Calu3 (cell line): Measurements from ENCODE around the gene GLE1. TPM values are rescaled to one million over a fixed set of nuclear protein-coding genes. Genes with fewer than 3 reads are reported as not detected.

Experiments
- BruUV-seq: library from RNA; stranded (reverse); fragments of 400-500 nt; replicated peaks from 2 replicates; lab custom pipeline; 2021; lab: Mats Ljungman, UMichigan
- CTCF ChIA-PET: fragments of 300-600 bp; sonication (Branson Sonifier 250); formaldehyde crosslinking; loops from one replicate; lab custom pipeline; 2022; ENCODE audit warnings: antibody characterized with exemption; lab: Charles Lee
- DNase-seq: peaks from one replicate; pipeline ENCODE4 v3.0.0; 2022
- H3K27ac Mint-ChIP-seq: one replicate; pipeline ENCODE4 v1.8.0; 2022; ENCODE audit warnings: mixed read lengths; ENCODE audit not compliant: unreplicated experiment
- H3K27me3 Mint-ChIP-seq: one replicate; pipeline ENCODE4 v1.8.0; 2022; ENCODE audit warnings: mixed read lengths; ENCODE audit not compliant: unreplicated experiment
- H3K36me3 Mint-ChIP-seq: one replicate; pipeline ENCODE4 v1.8.0; 2022; ENCODE audit warnings: mild to moderate bottlenecking, moderate library complexity, mixed read lengths; ENCODE audit not compliant: insufficient read depth, unreplicated experiment
- H3K4me1 Mint-ChIP-seq: one replicate; pipeline ENCODE4 v1.8.0; 2022; ENCODE audit warnings: mild to moderate bottlenecking, low read depth, mixed read lengths; ENCODE audit not compliant: unreplicated experiment
- H3K4me3 Mint-ChIP-seq: one replicate; pipeline ENCODE4 v1.8.0; 2022; ENCODE audit warnings: mild to moderate bottlenecking, low read depth, moderate library complexity, mixed read lengths; ENCODE audit not compliant: unreplicated experiment
- H3K9me3 Mint-ChIP-seq: one replicate; pipeline ENCODE4 v1.8.0; 2022; ENCODE audit warnings: low read depth, mixed read lengths; ENCODE audit not compliant: unreplicated experiment
- intact Hi-C: fragments of 100-400 bp; cut with micrococcal nuclease; formaldehyde crosslinking; loops from one replicate; pipeline ENCODE4 v1.10.0; 2022; ENCODE audit not compliant: unreplicated experiment
- total RNA-seq: library from RNA; stranded (reverse); gene quantifications from 2 replicates; pipeline ENCODE4 v1.2.3, GENCODE V29; 2022
- TF ChIP-seq, protein P1 (sequence below): fragments of 200-600 bp; IDR thresholded peaks from one replicate; pipeline ENCODE4 v1.8.0; 2022; ENCODE audit warnings: antibody characterized with exemption; ENCODE audit not compliant: unreplicated experiment

Gene GLE1
- total RNA-seq, 1 experiment from 2014 or later = 24.8 TPM

DNA sequence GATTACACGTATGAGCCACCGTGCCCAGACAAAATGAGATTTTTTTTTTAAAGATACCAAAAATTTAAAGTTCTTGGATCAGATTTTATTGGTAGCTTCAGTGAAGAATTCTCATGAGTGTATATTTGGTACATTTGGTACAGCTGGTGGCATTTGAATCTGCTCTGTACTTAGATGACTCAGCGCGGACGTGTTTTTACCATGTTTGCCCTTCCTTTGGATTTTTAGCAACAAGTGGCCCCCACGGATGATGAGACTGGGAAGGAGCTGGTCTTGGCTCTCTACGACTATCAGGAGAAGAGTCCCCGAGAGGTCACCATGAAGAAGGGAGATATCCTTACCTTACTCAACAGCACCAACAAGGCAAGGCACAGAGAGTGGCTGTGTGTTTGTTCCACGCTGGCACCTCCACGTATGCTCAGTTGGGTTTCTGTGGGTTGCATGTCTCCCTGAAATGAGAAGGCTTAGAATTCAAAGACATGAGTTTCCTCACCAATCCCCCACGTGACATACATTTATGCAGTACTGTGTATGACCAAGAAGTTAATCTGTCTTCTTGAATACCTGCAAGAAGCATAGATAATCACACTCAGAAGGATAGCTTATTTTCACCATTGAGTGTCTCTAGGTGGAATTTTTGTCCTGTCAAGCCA, 84.2 kb downstream of the GLE1 start:
- TF ChIP-seq, protein P1, sequence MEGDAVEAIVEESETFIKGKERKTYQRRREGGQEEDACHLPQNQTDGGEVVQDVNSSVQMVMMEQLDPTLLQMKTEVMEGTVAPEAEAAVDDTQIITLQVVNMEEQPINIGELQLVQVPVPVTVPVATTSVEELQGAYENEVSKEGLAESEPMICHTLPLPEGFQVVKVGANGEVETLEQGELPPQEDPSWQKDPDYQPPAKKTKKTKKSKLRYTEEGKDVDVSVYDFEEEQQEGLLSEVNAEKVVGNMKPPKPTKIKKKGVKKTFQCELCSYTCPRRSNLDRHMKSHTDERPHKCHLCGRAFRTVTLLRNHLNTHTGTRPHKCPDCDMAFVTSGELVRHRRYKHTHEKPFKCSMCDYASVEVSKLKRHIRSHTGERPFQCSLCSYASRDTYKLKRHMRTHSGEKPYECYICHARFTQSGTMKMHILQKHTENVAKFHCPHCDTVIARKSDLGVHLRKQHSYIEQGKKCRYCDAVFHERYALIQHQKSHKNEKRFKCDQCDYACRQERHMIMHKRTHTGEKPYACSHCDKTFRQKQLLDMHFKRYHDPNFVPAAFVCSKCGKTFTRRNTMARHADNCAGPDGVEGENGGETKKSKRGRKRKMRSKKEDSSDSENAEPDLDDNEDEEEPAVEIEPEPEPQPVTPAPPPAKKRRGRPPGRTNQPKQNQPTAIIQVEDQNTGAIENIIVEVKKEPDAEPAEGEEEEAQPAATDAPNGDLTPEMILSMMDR = no peak
- no peak overlapping the region for H3K27ac Mint-ChIP-seq
- intact Hi-C loops = no loop called here
- H3K27me3 Mint-ChIP-seq = no peaks in the 10 kb centered on the region
- DNase-seq = no peak
- BruUV-seq = no TSS peak
- H3K9me3 Mint-ChIP-seq = no peaks in the 10 kb centered on the region
- CTCF ChIA-PET = no interaction called here
- no peak overlapping the region for H3K4me3 Mint-ChIP-seq
- H3K4me1 Mint-ChIP-seq = no peaks in the 10 kb centered on the region
- peaks cover 53% of the 10 kb centered on the region for H3K36me3 Mint-ChIP-seq

Other genes starting within 250 kb of the GLE1 start
- gene GOLGA2, start 228.7 kb upstream of the GLE1 start, total RNA-seq = 69.6 and 77.2 TPM in 2 replicates
- 9.6 and 9.7 TPM in 2 replicates for gene SWI5, start 228.4 kb upstream of the GLE1 start, total RNA-seq
- 22.5 and 25.9 TPM in 2 replicates for gene TRUB2, start 182.3 kb upstream of the GLE1 start, total RNA-seq
- 34.0 and 37.3 TPM in 2 replicates for gene COQ4, start 181.9 kb upstream of the GLE1 start, total RNA-seq
- gene SLC27A4, start 164.2 kb upstream of the GLE1 start, total RNA-seq = 13.8 and 15.3 TPM in 2 replicates
- 38.6 and 40.2 TPM in 2 replicates for gene URM1, start 133.3 kb upstream of the GLE1 start, total RNA-seq
- gene CERCAM, start 83.9 kb upstream of the GLE1 start, total RNA-seq = 11.5 and 14.5 TPM in 2 replicates
- 24.6 and 33.6 TPM in 2 replicates for gene ODF2, start 48.7 kb upstream of the GLE1 start, total RNA-seq
- 332 and 344 TPM in 2 replicates for gene SPTAN1, start 47.9 kb downstream of the GLE1 start, total RNA-seq
- gene DYNC2I2, start 152.1 kb downstream of the GLE1 start, total RNA-seq = 52.4 and 53.2 TPM in 2 replicates
- 321 and 367 TPM in 2 replicates for gene SET, start 184.5 kb downstream of the GLE1 start, total RNA-seq
- 6.8 and 7.7 TPM in 2 replicates for gene PKN3, start 197.8 kb downstream of the GLE1 start, total RNA-seq
- gene ZDHHC12, start 219.4 kb downstream of the GLE1 start, total RNA-seq = 35.4 and 36.5 TPM in 2 replicates